ENCODE results near the gene SMIM28. TPM values are rescaled to one million over a fixed set of nuclear protein-coding genes. Genes with fewer than 3 reads are reported as not detected.

The SMIM28 gene
- total and polyA plus RNA-seq, 2 experiments from 2014 or later: not detected

- H3K4me1 ChIP-seq (ENCODE audit: low read depth): peaks cover 29% of the 10 kb centered on the region
- no peaks in the 10 kb centered on the region for H3K9me3 ChIP-seq (ENCODE audit: low read depth)
- no peaks in the 10 kb centered on the region for H3K36me3 ChIP-seq
- no peaks in the 10 kb centered on the region for H3K27me3 ChIP-seq
- no peak for DNase-seq (ENCODE audit: low read depth in 1 of 2, low spot score in 1 of 2)
- no peak overlapping the region for H3K4me3 ChIP-seq
- H3K27ac ChIP-seq: no peak overlapping the region
- no peak for TF ChIP-seq CTCF (IDR thresholded peaks at IDR 0.05; ENCODE audit: low read depth, low read length)
Measured at GRCh38 chr6:138374815-138375214, 2.9 kb upstream of the SMIM28 start.

- Histone ChIP-seq H3K27me3 (no peaks in the 10 kb centered on the region), H3K4me1 (ENCODE audit: low read depth) (peaks cover 15% of the 10 kb centered on the region), H3K4me3 (no peak overlapping the region), H3K36me3 (no peaks in the 10 kb centered on the region), H3K27ac (no peak overlapping the region), H3K9me3 (ENCODE audit: low read depth) (no peaks in the 10 kb centered on the region)
- DNase-seq (ENCODE audit: low read depth in 1 of 2, low spot score in 1 of 2): no peak
- TF ChIP-seq CTCF (IDR thresholded peaks at IDR 0.05; ENCODE audit: low read depth, low read length): no peak
Measured at GRCh38 chr6:138377042-138377441, 663 bp upstream of the SMIM28 start.

GRCh38 chr6:138378463-138378862 lies 758 bp downstream of the SMIM28 start:
- Histone ChIP-seq H3K36me3 (no peaks in the 10 kb centered on the region), H3K9me3 (ENCODE audit: low read depth) (no peaks in the 10 kb centered on the region), H3K4me1 (ENCODE audit: low read depth) (peaks cover 8% of the 10 kb centered on the region), H3K4me3 (no peak overlapping the region), H3K27me3 (no peaks in the 10 kb centered on the region), H3K27ac (no peak overlapping the region)
- no peak for TF ChIP-seq CTCF (IDR thresholded peaks at IDR 0.05; ENCODE audit: low read depth, low read length)
- DNase-seq (ENCODE audit: low read depth in 1 of 2, low spot score in 1 of 2): no peak

GRCh38 chr6:138382498-138383265 lies 5.0 kb downstream of the SMIM28 start:
- DNase-seq (ENCODE audit: low read depth in 1 of 2, low spot score in 1 of 2): no peak

GRCh38 chr6:138383776-138384175 lies 6.1 kb downstream of the SMIM28 start:
- no peak for TF ChIP-seq CTCF (IDR thresholded peaks at IDR 0.05; ENCODE audit: low read depth, low read length)
- Histone ChIP-seq H3K27ac (no peak overlapping the region), H3K9me3 (ENCODE audit: low read depth) (no peaks in the 10 kb centered on the region), H3K4me1 (ENCODE audit: low read depth) (peaks cover 3% of the 10 kb centered on the region), H3K36me3 (no peaks in the 10 kb centered on the region), H3K4me3 (no peak overlapping the region), H3K27me3 (no peaks in the 10 kb centered on the region)
- no peak for DNase-seq (ENCODE audit: low read depth in 1 of 2, low spot score in 1 of 2)

More at GRCh38 chr6:138382498-138383265, 5.0 kb downstream of the SMIM28 start:
- H3K9me3 ChIP-seq (ENCODE audit: low read depth): no peaks in the 10 kb centered on the region
- no peak overlapping the region for H3K4me3 ChIP-seq
- no peaks in the 10 kb centered on the region for H3K36me3 ChIP-seq
- TF ChIP-seq CTCF (IDR thresholded peaks at IDR 0.05; ENCODE audit: low read depth, low read length): no peak
- H3K4me1 ChIP-seq (ENCODE audit: low read depth): peaks cover 4% of the 10 kb centered on the region
- no peaks in the 10 kb centered on the region for H3K27me3 ChIP-seq
- no peak overlapping the region for H3K27ac ChIP-seq
